AG10803 (cell line): ENCODE measurements around the gene GSAP.
A peak's percentile ranks its signal among the peaks of the same experiment; 100 is the strongest.

Experiments
- DNase-seq: peaks from one replicate; pipeline ENCODE4 v3.0.0; 2010; ENCODE audit warnings: low read depth
- H3K4me3 ChIP-seq: 2 replicates; pipeline ENCODE4 v1.5.1; 2011; ENCODE audit warnings: mild to moderate bottlenecking, low read length, control low read depth
- TF ChIP-seq, protein P1 (sequence below): conservative IDR thresholded peaks from 2 replicates; pipeline ENCODE4 v1.5.1; 2011; ENCODE audit warnings: mild to moderate bottlenecking, low read length, control low read depth, inconsistent platforms

The GSAP gene

DNA sequence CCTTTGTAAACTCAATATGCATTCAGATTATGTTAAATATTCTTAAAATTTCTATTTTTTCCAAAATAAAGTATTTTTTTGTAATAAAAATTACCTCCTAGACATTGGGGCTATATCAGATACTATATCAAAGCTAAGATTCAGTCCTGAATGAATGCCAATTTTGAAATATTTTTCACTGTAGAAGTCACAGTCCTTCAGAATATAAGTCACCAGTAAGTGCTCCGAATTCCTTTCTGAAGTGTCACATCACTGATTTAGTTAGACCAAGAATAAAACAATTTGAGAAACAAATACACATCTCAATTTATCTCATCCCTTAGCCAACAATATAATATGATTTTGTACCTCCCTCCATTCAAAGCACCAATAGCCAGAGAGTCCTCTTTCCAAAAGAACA, 33.9 kb upstream of the GSAP start:
- peak; percentile 46 for DNase-seq
- TF ChIP-seq, protein P1, sequence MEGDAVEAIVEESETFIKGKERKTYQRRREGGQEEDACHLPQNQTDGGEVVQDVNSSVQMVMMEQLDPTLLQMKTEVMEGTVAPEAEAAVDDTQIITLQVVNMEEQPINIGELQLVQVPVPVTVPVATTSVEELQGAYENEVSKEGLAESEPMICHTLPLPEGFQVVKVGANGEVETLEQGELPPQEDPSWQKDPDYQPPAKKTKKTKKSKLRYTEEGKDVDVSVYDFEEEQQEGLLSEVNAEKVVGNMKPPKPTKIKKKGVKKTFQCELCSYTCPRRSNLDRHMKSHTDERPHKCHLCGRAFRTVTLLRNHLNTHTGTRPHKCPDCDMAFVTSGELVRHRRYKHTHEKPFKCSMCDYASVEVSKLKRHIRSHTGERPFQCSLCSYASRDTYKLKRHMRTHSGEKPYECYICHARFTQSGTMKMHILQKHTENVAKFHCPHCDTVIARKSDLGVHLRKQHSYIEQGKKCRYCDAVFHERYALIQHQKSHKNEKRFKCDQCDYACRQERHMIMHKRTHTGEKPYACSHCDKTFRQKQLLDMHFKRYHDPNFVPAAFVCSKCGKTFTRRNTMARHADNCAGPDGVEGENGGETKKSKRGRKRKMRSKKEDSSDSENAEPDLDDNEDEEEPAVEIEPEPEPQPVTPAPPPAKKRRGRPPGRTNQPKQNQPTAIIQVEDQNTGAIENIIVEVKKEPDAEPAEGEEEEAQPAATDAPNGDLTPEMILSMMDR = no peak
- no peak overlapping the region for H3K4me3 ChIP-seq

DNA sequence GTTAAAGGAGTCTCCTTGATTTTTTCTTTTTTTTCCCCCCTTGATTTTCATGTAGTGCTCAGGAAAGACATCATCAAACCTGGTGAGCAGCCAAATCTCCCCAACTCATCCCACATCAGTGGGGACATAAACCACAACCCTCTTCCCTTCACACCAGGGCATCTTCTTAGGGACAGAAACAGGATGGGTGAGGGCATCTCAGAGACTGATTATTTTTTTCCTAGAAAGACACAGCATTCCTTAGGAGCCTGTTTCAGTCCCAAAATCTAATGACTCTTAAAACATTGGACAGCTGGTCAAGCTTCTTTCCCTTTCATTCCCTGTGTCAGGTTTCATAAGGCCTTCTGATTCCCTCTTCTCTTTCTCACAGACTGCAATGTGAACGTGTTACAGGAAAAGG, 31.5 kb upstream of the GSAP start:
- TF ChIP-seq, protein P1 = no peak
- H3K4me3 ChIP-seq = no peak overlapping the region
- no peak for DNase-seq

DNA sequence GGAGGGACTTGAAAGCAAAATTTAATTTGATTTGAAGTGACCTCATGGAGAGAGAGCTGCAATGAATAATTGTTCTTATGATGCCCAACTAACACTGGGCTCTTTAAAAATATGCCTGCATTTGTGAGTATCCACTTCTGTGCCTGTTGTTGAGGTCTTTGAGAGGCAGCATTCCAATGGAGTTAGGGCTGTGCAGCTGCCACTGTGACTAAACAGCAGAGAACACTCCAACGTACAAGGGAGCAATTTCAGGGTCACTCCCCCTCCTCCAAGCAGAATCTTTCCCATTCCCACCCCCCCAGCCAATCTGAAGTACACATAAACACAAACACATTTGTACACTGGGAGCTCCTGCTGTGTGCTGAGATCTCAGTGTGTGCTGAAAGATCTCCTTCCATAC, 28.0 kb upstream of the GSAP start:
- TF ChIP-seq, protein P1 = no peak
- no peak for DNase-seq
- no peak overlapping the region for H3K4me3 ChIP-seq

DNA sequence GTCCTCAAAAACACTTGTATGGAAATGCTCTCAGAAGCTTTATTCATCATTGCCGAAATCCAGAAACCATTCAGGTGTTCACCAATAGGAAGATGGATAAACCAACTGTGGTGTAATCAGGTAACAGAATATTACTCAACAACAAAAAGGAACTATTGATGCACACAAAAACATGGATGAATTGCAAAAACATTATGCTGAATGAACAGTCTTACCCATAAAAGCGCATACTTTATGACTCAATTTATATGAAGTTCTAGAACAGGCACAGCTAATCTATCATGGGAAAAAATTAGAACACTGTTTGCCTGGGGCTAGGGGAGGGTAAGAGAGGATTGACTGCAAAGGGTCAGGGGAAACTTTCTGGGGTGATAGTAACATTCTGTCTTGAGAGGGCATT, 26.9 kb upstream of the GSAP start:
- TF ChIP-seq, protein P1 = no peak
- no peak overlapping the region for H3K4me3 ChIP-seq
- no peak for DNase-seq

DNA sequence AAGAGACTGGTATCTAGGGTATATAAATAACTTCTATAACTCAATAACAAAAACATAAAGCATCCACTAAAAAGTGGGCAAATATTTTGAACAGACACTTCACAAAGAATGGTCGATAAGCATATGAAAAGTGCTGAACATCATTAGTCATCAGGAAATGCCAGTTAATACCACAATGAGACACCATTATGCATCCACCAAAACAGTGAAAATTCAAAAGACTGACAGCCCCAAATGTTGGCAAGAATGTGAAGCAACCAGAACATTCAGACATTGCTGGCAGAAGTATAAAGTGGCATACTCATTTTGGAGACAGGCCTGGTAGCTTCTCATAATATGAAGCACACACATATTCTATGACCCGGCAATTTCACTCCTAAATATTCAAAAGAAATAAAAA, 26.5 kb upstream of the GSAP start:
- TF ChIP-seq, protein P1 = no peak
- H3K4me3 ChIP-seq = no peak overlapping the region
- DNase-seq = peak; percentile 57

DNA sequence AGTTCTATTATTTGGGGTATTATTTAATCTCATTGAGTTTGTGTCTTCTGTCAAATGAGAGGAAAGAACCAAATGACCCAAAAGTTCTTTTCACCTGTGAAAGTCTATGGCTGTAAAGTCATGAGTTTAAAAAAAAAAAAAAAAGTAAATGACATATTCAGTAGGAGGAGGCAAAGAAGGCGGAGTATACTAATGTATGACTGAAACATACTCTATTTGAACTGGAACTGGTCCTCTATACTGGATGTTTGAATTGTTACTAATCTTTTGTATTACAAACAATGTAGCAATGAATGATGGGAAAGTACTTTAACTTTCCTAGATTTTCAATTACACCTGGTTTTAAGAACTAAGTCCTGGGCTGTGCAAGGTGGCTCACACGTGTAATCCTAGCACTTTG, 24.9 kb upstream of the GSAP start:
- no peak overlapping the region for H3K4me3 ChIP-seq
- DNase-seq = no peak
- TF ChIP-seq, protein P1 = no peak

DNA sequence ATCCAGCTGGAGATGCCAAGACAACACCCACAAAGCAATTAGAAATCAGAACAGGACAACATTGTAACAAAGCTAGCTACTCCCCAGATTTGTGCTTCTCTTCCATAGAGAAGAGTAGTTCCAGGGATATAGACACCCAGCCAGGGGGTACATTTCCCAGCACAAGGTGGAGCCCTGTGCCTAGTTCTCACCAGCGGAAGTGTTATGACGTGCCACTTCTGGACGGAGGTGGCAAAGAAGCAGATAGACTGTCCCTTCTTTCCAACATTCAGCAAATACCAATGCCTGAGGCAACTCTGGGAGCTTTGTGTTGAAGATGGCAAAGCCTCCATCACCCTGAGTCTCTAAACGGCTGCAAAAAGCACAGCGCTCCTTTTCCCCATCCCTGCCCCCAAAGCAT, 23.4 kb upstream of the GSAP start:
- DNase-seq = peak; percentile 48
- H3K4me3 ChIP-seq = no peak overlapping the region
- TF ChIP-seq, protein P1 = peak; percentile 45
